Activated CD4-positive, alpha-beta T cell treated with anti-CD3 and anti-CD28 coated beads, Interleukin-2, Interleukin-4, amounts not matched to agents 100 ng/mL and 50 ng/mL, durations not matched to agents 16 hours and 8 hours (primary cell): ENCODE results near the gene IFNL1.
"Not testable (repeated sequence)": the region's sequence is repeated elsewhere in the genome, so short reads cannot be mapped to it uniquely, and the experiment has no call there.

Source experiments
- DNase-seq: peaks from one replicate; pipeline ENCODE4 v3.0.0-alpha.2; 2020; ENCODE audit warnings: low spot score

Gene IFNL1

GRCh38 chr19:39332738-39333137 lies 36.5 kb downstream of the IFNL1 start:
- not testable (repeated sequence) for DNase-seq

- no peak for DNase-seq
Measured at GRCh38 chr19:39333507-39333906, 37.3 kb downstream of the IFNL1 start.

- no peak for DNase-seq
Measured at GRCh38 chr19:39334444-39334976, 38.3 kb downstream of the IFNL1 start.

GRCh38 chr19:39335168-39335548 lies 39.0 kb downstream of the IFNL1 start:
- peak; percentile 24 for DNase-seq

DNA sequence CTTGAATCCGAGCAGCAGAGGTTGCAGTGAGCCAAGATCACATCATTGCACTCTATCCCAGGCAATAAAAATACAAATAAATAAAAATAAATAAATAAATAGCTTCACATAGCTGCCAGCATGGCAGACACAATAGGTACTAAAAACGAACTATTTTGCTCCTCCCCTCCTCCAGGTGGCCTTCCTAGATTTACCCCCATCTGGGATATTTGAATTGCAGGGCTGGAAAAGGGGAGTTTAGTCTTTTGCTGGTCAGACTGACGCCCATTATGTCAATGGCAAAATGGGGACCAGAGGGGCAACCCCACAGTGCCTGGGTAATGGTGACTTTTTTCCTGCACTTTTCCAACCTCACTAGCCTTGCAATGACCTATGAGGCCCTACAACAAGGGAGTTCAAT lies 40.3 kb downstream of the IFNL1 start:
- no peak for DNase-seq

GRCh38 chr19:39339674-39340073 lies 43.5 kb downstream of the IFNL1 start:
- no peak for DNase-seq

DNA sequence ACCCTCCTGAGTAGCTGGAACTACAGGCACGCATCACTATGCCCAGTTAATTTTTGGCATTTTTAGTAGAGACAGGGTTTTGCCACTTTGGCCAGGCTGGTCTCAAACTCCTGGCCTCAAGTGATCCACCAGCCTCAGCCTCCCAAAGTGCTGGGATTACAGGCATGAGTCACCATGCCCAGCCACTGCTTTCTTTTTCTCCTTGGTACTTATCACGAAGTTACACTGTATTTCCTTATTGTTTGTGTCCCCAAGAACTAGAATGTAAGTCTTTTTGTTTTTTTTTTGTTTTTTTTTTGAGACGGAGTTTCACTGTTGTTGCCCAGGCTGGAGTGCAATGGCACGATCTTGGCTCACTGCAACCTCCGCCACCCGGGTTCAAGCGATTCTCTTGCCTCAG lies 43.9 kb downstream of the IFNL1 start:
- DNase-seq = not testable (repeated sequence)

DNA sequence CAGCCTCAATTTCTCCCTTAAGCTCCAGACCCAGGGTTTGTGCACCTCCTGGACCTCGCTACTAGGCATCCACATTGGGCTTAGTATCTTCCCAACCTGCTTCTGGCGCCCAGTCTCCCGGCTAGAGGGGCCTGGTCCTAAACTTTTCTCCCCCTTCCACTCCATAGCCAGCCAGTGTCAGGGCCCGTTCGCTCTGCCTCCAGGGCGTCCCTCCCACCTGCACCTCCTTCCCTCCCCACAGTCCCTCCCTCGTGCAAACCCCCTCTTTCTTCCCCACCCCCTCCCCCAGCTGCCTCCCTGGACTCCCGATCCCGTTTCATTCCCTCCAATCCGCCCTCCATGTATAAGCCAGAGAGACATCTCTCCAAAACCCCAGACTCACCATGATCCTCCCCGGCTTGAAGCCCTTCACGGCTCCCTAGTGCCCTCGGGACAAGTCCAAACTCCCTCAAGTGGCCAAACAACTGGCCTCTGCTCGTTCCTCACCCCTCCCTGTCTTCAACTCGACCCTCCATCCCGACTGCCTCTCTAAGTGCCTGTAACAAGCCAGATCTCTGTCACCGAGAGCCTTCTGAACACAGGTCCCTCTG lies 45.0 kb downstream of the IFNL1 start:
- DNase-seq = no peak

DNA sequence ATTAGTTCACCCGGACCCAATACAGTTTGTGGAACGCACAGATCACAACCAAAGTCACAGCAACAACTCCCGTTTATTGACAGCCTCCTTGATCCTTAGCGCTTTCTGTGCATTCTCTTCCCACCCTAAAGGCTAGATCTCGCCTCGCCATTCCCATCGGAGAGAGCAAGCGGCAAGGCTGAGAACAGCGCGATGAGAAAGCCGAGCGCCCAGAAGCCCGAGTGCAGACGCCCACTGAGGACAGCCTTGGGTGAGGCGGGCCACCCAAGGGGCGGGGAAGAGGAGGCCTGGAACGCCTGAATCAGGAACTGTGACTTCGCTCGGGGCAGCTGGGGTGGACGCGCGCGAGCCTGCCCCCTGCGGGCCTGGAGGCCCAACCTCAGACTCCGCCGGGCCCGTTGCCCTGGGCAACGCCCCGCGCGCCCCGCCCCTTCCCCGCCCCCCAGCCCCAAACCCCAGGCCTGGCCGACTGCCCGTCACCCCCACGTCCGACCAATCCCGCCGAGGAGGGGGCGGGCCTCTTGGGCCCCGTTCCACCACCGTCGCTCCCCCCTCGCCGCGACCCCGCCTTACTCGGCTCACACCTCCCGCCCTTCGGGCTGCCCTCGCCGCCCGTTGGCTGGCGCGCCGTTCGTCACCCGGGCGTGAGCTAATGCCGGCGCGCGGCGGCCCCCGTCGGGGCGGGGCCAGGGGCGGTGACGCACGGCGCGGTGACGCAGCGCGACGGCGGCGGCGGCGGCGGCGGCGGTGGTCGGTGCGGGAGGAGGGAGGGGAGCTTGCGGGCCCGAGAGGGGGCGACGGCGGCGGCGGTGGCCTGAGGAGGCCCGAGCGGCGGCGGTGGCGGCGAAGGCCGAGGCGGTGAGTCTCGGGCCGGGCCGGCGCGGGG lies 45.8 kb downstream of the IFNL1 start, which contains the start of gene SAMD4B:
TSS of gene SAMD4B (plus strand) at position 703 of the 886 bp plus-strand sequence. CDS start 14,473 bp downstream, outside the sequence.
- DNase-seq = peak; percentile 99

DNA sequence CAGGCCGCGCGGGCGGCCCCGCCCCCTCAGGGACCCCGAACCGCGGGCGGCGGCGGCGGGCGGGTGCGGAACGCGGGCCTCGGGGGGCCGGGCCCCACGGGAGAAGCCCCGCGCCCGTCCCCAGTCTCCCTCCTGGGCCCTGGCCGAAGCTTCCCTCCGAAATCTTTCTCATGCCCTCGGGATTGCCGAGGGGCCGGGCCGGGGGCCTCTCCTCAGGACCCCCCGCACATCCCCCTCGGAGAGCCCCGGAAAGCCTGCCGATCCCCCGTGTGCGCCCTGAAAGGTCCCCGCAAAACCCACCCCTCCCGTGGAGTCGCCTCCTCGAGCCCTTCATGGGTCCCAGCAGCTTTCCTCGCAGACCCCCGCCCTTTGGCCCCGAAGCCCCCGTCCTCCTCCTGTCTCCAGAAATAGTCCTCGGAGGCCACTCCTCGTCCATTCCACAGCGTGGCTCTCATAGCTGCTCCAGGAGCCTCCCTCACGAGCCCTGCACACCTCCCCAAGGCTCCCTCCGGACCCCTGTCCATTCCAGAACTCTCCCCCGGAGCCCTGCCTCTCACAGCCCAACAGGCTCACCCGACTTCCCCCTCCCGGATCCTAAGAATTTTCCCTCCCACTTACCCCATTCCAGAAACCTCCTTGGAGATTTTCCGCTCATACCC lies 46.6 kb downstream of the IFNL1 start:
- DNase-seq = no peak

DNA sequence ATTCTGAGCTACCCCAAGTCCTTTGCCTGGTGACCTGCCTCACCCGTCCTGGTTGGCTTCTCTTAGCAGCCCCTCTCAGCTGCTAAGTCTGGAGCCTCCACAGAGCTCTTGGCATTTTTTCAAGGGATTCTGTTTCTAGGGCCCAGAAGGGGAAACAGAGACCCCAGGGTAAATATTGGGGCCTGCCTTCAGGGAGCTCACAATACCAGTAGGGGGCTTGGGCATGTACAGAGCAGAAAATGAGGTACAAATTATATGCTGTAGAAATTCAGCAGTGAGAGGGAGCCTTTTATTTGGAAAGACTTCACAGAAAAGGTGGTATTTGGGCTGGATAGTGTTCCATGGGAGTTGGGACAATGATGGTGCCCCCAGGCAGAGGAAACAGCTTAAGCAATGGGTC lies 49.7 kb downstream of the IFNL1 start:
- no peak for DNase-seq

DNA sequence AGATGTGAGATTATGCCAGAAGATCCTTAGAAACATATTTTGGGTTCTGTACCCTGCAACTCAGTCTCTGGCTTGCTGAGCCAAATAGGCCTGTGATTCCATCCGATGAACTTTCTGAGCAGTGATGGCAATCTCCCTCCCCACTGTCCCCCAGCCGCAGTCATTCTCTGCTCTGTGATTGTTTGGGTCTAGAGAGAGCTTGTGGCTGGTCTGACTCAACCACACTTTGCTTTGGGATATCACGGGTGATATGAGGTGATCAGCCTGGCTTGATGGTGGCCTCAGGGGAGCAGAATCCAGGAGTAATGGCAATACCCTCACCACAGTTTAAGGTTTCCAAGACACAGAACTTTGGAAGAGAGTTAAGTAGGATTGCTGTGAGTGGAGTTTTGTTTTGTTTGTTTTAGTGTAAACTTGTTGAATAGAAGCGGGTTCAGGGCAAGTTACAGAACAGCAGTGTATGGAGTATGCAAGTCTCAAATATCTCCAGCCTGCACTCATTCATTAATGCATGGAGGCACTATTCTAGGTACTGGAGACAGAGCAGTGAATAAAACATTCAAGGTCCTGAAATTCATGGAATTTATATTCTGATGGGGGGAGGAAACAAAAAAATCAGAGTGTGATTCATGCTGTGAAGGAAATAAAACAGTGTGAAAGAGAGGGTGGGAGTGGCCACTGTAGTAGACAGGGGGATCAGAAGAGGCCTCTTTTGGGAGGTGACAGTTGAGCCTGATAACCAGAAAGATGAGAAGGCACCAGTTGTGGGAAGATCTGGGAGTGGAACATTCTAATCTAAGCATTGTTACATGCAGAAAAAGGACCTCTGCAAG lies 51.3 kb downstream of the IFNL1 start:
- no peak for DNase-seq
